SK-N-SH (cell line): ENCODE results near the gene HTR6. TPM values are rescaled to one million over a fixed set of nuclear protein-coding genes. Genes with fewer than 3 reads are reported as not detected.
A peak's percentile ranks its signal among the peaks of the same experiment; 100 is the strongest.

Experiments
- CTCF ChIA-PET: fragments of 300-600, 350-600 bp; formaldehyde crosslinking; extraction: SDS; loops from one replicate; lab custom pipeline; 2021; lab: Yijun Ruan, JAX
- POLR2A ChIA-PET: fragments of 350-600 bp; sonication (Branson Sonifier 250); formaldehyde crosslinking; extraction: SDS; loops from one replicate; lab custom pipeline; 2020; ENCODE audit warnings: antibody characterized with exemption, inconsistent platforms; lab: Yijun Ruan, JAX
- DNase-seq: peaks from one replicate; pipeline ENCODE4 v3.0.0; 2012
- H2AFZ ChIP-seq: fragments of 200-600 bp; sonication (generic); 2 replicates; pipeline ENCODE4 v1.8.1; 2016; ENCODE audit warnings: antibody characterized with exemption, mild to moderate bottlenecking, low read depth
- H3F3A ChIP-seq: fragments of 200-600 bp; sonication (generic); replicated peaks from 2 replicates; pipeline ENCODE3; 2016; ENCODE audit warnings: antibody characterized with exemption, mild to moderate bottlenecking; ENCODE audit not compliant: insufficient read depth
- H3K27ac ChIP-seq, 2 experiments: fragments of 200-500 bp in 1 of 2; fragments of 200-600 bp in 1 of 2; sonication (Bioruptor generic) in 1 of 2; sonication (generic), shearing (Covaris generic) in 1 of 2; 2 replicates each; pipeline versions ENCODE4 v1.5.1 to v1.6.1; 2014 to 2016; ENCODE audit warnings: low read depth in 2 of 2, inconsistent platforms in 1 of 2, low read length in 1 of 2, mild to moderate bottlenecking in 1 of 2, mixed read lengths in 1 of 2
- H3K27me3 ChIP-seq: fragments of 200-600 bp; sonication (generic), shearing (Covaris generic); 2 replicates; pipeline ENCODE4 v1.6.1; 2016; ENCODE audit warnings: mixed run types; ENCODE audit not compliant: insufficient read depth
- H3K36me3 ChIP-seq, 2 experiments: fragments of 200-500 bp in 1 of 2; fragments of 200-600 bp in 1 of 2; sonication (Bioruptor generic) in 1 of 2; sonication (generic) in 1 of 2; replicated peaks in 1 of 2; 2 replicates each; pipeline versions ENCODE3 to v1.5.1; 2014 to 2016; ENCODE audit warnings: low read length in 1 of 2, mild to moderate bottlenecking in 1 of 2; ENCODE audit not compliant: insufficient read depth in 2 of 2, control insufficient read depth in 1 of 2
- H3K4me1 ChIP-seq, 2 experiments: fragments of 200-500 bp in 1 of 2; fragments of 200-600 bp in 1 of 2; sonication (Bioruptor generic) in 1 of 2; sonication (generic), shearing (Covaris generic) in 1 of 2; 2 replicates each; pipeline versions ENCODE4 v1.5.1 to v1.6.1; 2014 to 2016; ENCODE audit warnings: low read depth in 1 of 2, low read length in 1 of 2, mixed run types in 1 of 2; ENCODE audit not compliant: insufficient read depth in 2 of 2, control insufficient read depth in 1 of 2
- H3K4me2 ChIP-seq: fragments of 200-600 bp; sonication (generic), shearing (Covaris generic); 2 replicates; pipeline ENCODE4 v1.6.1; 2017; ENCODE audit warnings: mixed run types
- H3K4me3 ChIP-seq, 2 experiments: fragments of 200-500 bp in 1 of 2; fragments of 200-600 bp in 1 of 2; sonication (Bioruptor generic) in 1 of 2; sonication (generic), shearing (Covaris generic) in 1 of 2; 2 replicates each; pipeline versions ENCODE4 v1.5.1 to v1.8.1; 2014 to 2016; ENCODE audit warnings: low read depth in 2 of 2, inconsistent platforms in 1 of 2, low read length in 1 of 2, mild to moderate bottlenecking in 1 of 2, mixed read lengths in 1 of 2, moderate library complexity in 1 of 2
- H3K79me2 ChIP-seq: fragments of 200-600 bp; sonication (generic); 2 replicates; pipeline ENCODE4 v1.8.1; 2017; ENCODE audit warnings: mild to moderate bottlenecking; ENCODE audit not compliant: insufficient read depth
- H3K9ac ChIP-seq: fragments of 200-600 bp; sonication (generic); 2 replicates; pipeline ENCODE4 v1.6.1; 2017; ENCODE audit warnings: mixed run types
- H3K9me2 ChIP-seq: fragments of 200-600 bp; sonication (generic); 2 replicates; pipeline ENCODE4 v1.6.1; 2017; ENCODE audit warnings: mixed run types
- H3K9me3 ChIP-seq: fragments of 200-600 bp; sonication (generic); 2 replicates; pipeline ENCODE4 v1.6.1; 2017; ENCODE audit warnings: mixed run types, mild to moderate bottlenecking, moderate library complexity
- H4K20me1 ChIP-seq: fragments of 200-600 bp; sonication (generic); 2 replicates; pipeline ENCODE4 v1.6.1; 2017; ENCODE audit warnings: mild to moderate bottlenecking, mixed run types; ENCODE audit not compliant: insufficient read depth
- ELF1 ChIP-seq: IDR thresholded peaks from 2 replicates; pipeline ENCODE4 v1.4.0; 2012
- FOSL2 ChIP-seq: IDR thresholded peaks from 2 replicates; pipeline ENCODE4 v1.4.0; 2012; ENCODE audit warnings: low read depth, mild to moderate bottlenecking, moderate library complexity, borderline replicate concordance
- FOXM1 ChIP-seq: IDR thresholded peaks from 2 replicates; pipeline ENCODE4 v1.4.0; 2012; ENCODE audit warnings: low read depth, mild to moderate bottlenecking
- GATA2 ChIP-seq: sonication (generic); formaldehyde crosslinking; IDR thresholded peaks from 2 replicates; pipeline ENCODE4 v1.5.0; 2020; ENCODE audit warnings: mild to moderate bottlenecking, missing genetic modification reagents
- SIN3A ChIP-seq: IDR thresholded peaks from 2 replicates; pipeline ENCODE4 v1.6.1; 2012; ENCODE audit warnings: low read depth, mild to moderate bottlenecking, low read length, moderate library complexity, borderline replicate concordance
- SMC3 ChIP-seq: IDR thresholded peaks from 2 replicates; pipeline ENCODE4 v1.6.1; 2012; ENCODE audit warnings: low read depth, low read length, improper control_type of control experiment
- WGBS: methylation state at CpG from one replicate; pipeline ENCODE4 v1.1.6; 2017; ENCODE audit warnings: low lambda C conversion rate; 5-methylcytosine and 5-hydroxymethylcytosine counted together
- polyA plus RNA-seq, 3 experiments: library from polyadenylated mRNA; depleted of rRNA; stranded (reverse); fragments of >200 nt; gene quantifications; 2 replicates each; pipeline ENCODE4 v1.2.3, GENCODE V29; 2012
- TF ChIP-seq, protein P1 (sequence below): fragments of 150-350 bp; IDR thresholded peaks from 2 replicates; pipeline ENCODE4 v1.6.1; 2016; ENCODE audit warnings: mild to moderate bottlenecking, low read depth, low read length
- TF ChIP-seq, protein P2 (sequence below): IDR thresholded peaks from 2 replicates; pipeline ENCODE4 v1.6.1; 2012; ENCODE audit warnings: mild to moderate bottlenecking, low read depth, low read length, moderate library complexity

Gene HTR6
- polyA plus RNA-seq, 1 of the 3 experiments (the other 2 are of a cell fraction) = 0.05 TPM

DNA sequence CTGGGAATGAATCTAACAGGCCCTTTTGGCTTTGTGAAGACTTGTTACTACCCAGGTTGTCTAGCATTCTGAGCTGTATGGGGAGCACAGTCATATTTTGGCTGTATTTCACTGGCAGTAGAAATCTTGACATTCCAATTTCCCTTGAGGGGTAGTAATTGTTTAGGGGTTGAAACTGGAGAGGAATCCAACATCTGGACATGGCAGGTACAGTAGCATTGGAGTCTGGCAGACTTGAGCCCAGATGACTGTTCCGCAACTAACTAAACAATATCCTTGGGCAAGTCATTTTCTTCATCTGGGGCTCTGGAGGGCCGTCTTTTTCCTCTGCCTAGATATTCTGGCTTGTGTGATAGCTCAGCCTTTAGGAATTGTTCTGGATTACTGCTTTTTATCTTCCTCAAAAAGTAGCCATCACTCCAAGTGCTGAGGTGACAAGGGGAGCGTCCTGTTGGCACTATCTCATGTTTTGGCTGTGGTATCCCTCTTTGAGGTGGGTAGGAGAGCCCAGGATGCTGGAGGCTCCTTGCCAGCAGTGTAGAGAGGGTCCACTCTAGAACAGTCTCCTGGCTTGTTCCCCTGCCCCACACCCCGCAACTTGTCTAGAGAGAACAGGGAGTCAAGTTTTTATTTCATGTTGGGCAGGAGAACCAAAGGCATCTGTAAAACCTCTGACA lies 43.3 kb upstream of the HTR6 start:
- Histone ChIP-seq H3K4me3 (no peak overlapping the region), H3K9me2 (no peaks in the 10 kb centered on the region), H3K36me3 (peaks cover 26 to 40% of the 10 kb centered on the region in 2 experiments), H3K9ac (no peak overlapping the region), H3K9me3 (no peaks in the 10 kb centered on the region), H3K27ac (no peak overlapping the region; a peak in 1 of 4 replicates), H4K20me1 (peaks cover 22% of the 10 kb centered on the region), H2AFZ (no peak overlapping the region), H3K4me2 (no peak overlapping the region), H3K79me2 (peaks cover 59% of the 10 kb centered on the region), H3F3A (peaks cover 6% of the 10 kb centered on the region), H3K4me1 (peaks cover 9 to 15% of the 10 kb centered on the region in 2 experiments; a peak in 3 of 4 replicates), H3K27me3 (no peaks in the 10 kb centered on the region)
- WGBS = 100% methylated on average over 4 of the region's 4 CpGs
- no peak for TF ChIP-seq FOXM1
- TF ChIP-seq, protein P1, sequence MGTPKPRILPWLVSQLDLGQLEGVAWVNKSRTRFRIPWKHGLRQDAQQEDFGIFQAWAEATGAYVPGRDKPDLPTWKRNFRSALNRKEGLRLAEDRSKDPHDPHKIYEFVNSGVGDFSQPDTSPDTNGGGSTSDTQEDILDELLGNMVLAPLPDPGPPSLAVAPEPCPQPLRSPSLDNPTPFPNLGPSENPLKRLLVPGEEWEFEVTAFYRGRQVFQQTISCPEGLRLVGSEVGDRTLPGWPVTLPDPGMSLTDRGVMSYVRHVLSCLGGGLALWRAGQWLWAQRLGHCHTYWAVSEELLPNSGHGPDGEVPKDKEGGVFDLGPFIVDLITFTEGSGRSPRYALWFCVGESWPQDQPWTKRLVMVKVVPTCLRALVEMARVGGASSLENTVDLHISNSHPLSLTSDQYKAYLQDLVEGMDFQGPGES = no peak
- ChIA-PET CTCF (interaction anchor here (1.2 to 1.5 kb wide), 2 partner anchors 33 to 38 kb away, joined by 3 read pairs; no protein-coding TSS in a partner anchor), POLR2A (no interaction called here)
- DNase-seq = no peak

GRCh38 chr1:19622204-19622603 lies 42.5 kb upstream of the HTR6 start:
- Histone ChIP-seq H3K4me2 (no peak overlapping the region), H3K9me2 (no peaks in the 10 kb centered on the region), H3F3A (peaks cover 6% of the 10 kb centered on the region), H3K9me3 (no peaks in the 10 kb centered on the region), H3K4me3 (no peak overlapping the region), H3K27me3 (no peaks in the 10 kb centered on the region), H2AFZ (no peak overlapping the region), H3K79me2 (peaks cover 54% of the 10 kb centered on the region), H3K4me1 (peaks cover 8 to 19% of the 10 kb centered on the region in 2 experiments; a peak in 3 of 4 replicates), H3K27ac (no peak overlapping the region), H4K20me1 (peaks cover 19% of the 10 kb centered on the region), H3K36me3 (peaks cover 32 to 43% of the 10 kb centered on the region in 2 experiments), H3K9ac (no peak overlapping the region)
- TF ChIP-seq ELF1 (no peak), FOSL2 (peak; percentile 21; the same call in 1 of the 2 replicates), GATA2 (no peak), SIN3A (no peak), SMC3 (no peak)
- TF ChIP-seq, protein P2, sequence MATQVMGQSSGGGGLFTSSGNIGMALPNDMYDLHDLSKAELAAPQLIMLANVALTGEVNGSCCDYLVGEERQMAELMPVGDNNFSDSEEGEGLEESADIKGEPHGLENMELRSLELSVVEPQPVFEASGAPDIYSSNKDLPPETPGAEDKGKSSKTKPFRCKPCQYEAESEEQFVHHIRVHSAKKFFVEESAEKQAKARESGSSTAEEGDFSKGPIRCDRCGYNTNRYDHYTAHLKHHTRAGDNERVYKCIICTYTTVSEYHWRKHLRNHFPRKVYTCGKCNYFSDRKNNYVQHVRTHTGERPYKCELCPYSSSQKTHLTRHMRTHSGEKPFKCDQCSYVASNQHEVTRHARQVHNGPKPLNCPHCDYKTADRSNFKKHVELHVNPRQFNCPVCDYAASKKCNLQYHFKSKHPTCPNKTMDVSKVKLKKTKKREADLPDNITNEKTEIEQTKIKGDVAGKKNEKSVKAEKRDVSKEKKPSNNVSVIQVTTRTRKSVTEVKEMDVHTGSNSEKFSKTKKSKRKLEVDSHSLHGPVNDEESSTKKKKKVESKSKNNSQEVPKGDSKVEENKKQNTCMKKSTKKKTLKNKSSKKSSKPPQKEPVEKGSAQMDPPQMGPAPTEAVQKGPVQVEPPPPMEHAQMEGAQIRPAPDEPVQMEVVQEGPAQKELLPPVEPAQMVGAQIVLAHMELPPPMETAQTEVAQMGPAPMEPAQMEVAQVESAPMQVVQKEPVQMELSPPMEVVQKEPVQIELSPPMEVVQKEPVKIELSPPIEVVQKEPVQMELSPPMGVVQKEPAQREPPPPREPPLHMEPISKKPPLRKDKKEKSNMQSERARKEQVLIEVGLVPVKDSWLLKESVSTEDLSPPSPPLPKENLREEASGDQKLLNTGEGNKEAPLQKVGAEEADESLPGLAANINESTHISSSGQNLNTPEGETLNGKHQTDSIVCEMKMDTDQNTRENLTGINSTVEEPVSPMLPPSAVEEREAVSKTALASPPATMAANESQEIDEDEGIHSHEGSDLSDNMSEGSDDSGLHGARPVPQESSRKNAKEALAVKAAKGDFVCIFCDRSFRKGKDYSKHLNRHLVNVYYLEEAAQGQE = no peak
- WGBS = 47% methylated on average over 1 of the region's 1 CpG
- ChIA-PET POLR2A (no interaction called here), CTCF (no interaction called here)
- DNase-seq = no peak
